HG03354 (cell line): ENCODE results near the gene ECT2.
"Not testable (repeated sequence)": the region's sequence is repeated elsewhere in the genome, so short reads cannot be mapped to it uniquely, and the experiment has no call there.

Source experiments
- ATAC-seq: cut with Tn5 transposase; IDR thresholded peaks from one replicate; pipeline ENCODE4 v1.9.1; 2021; ENCODE audit warnings: mild to moderate bottlenecking; ENCODE audit not compliant: unreplicated experiment, poor library complexity, severe bottlenecking

The ECT2 gene

GRCh38 chr3:172800156-172800555, 49.6 kb downstream of the ECT2 start:
- ATAC-seq = no peak

- no peak for ATAC-seq
These were observed 53.0 kb downstream of the ECT2 start for GRCh38 chr3:172803489-172803888.

GRCh38 chr3:172804323-172804722, 53.8 kb downstream of the ECT2 start:
- no peak for ATAC-seq

- ATAC-seq = peak; percentile 66
These were observed 58.5 kb downstream of the ECT2 start for GRCh38 chr3:172808969-172809546.

GRCh38 chr3:172811099-172811498, 60.6 kb downstream of the ECT2 start:
- no peak for ATAC-seq

- ATAC-seq = no peak
These were observed 62.9 kb downstream of the ECT2 start for GRCh38 chr3:172813462-172813861.

- no peak for ATAC-seq
These were observed 64.2 kb downstream of the ECT2 start for GRCh38 chr3:172814738-172815137.

GRCh38 chr3:172815857-172816256, 65.3 kb downstream of the ECT2 start:
- ATAC-seq = no peak

GRCh38 chr3:172816281-172816680, 65.8 kb downstream of the ECT2 start:
- no peak for ATAC-seq

- ATAC-seq = no peak
These were observed 66.4 kb downstream of the ECT2 start for GRCh38 chr3:172816968-172817367.

- ATAC-seq = no peak
These were observed 70.0 kb downstream of the ECT2 start for GRCh38 chr3:172820492-172820891.

GRCh38 chr3:172824229-172824628, 73.7 kb downstream of the ECT2 start:
- ATAC-seq = no peak

- not testable (repeated sequence) for ATAC-seq
These were observed 76.7 kb downstream of the ECT2 start for GRCh38 chr3:172827231-172827630.

- ATAC-seq = no peak
These were observed 82.5 kb downstream of the ECT2 start for GRCh38 chr3:172832983-172833382.

GRCh38 chr3:172836390-172836997, 86.0 kb downstream of the ECT2 start:
- peak; percentile 71 for ATAC-seq

GRCh38 chr3:172839679-172840078, 89.2 kb downstream of the ECT2 start:
- ATAC-seq = no peak

- ATAC-seq = no peak
These were observed 89.9 kb downstream of the ECT2 start for GRCh38 chr3:172840463-172840862.

- no peak for ATAC-seq
These were observed 90.4 kb downstream of the ECT2 start for GRCh38 chr3:172840913-172841312.

- no peak for ATAC-seq
These were observed 93.9 kb downstream of the ECT2 start for GRCh38 chr3:172844428-172844827.

GRCh38 chr3:172846103-172846561, 95.6 kb downstream of the ECT2 start:
- peak; percentile 77 for ATAC-seq

GRCh38 chr3:172846706-172847105, 96.2 kb downstream of the ECT2 start:
- peak; percentile 11 for ATAC-seq

GRCh38 chr3:172847292-172847691, 96.8 kb downstream of the ECT2 start:
- no peak for ATAC-seq
